ENCODE measurements around the gene TXNL4A.

DNA sequence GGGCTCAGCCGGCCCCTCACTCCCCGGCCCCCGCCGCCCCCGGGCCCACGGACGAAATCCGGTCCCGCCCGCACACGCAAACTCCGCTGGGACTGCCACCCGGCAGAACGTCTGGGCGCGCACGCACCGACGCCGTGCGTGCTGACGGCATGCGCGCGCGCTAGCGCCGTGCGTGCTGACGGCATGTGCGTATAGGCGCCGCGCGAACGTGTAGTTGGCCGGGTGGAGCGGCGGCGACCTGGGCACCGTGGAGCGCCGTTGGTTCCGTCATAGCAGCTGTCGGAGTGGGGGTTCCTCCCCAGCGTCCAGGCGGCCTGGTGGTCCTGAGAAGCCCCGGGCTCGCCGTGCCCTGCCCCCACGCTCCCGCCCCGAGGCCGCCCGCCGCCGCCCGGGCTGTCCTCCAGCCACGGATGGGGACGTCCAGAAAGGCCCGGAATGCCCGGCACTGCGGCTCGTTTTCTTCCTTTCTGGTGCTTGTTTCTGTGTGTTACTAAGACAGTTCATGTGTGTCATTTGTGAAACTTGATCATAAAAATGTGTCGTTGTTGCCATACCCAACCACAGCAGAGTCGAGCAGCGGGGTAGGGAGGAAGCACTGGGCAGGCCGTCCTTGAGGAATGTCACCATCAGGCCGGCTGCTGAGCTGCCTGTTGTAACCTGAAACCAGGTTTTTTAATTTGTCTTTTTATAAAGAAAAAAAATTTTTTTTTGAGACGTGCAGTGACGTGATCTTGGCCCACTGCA, at the start of gene TXNL4A:
- TF ChIP-seq CTCF (IDR thresholded peaks at IDR 0.05) = no peak
- TF ChIP-seq EP300 (IDR thresholded peaks at IDR 0.05) = no peak

Measured in ovary (tissue), 3 donors.